Measurements from ENCODE around the gene TSPEAR. TPM values are rescaled to one million over a fixed set of nuclear protein-coding genes. Genes with fewer than 3 reads are reported as not detected.
"Not testable (repeated sequence)": the region's sequence is repeated elsewhere in the genome, so short reads cannot be mapped to it uniquely, and the experiment has no call there.

TSPEAR gene
- polyA plus RNA-seq, 5 donors = 2.0 to 4.4 (median 3.0) TPM

- no peak for DNase-seq
These were observed 80.9 kb downstream of the TSPEAR start for GRCh38 chr21:44630440-44630839.

- DNase-seq = no peak
These were observed 82.5 kb downstream of the TSPEAR start for GRCh38 chr21:44628707-44629391.

DNA sequence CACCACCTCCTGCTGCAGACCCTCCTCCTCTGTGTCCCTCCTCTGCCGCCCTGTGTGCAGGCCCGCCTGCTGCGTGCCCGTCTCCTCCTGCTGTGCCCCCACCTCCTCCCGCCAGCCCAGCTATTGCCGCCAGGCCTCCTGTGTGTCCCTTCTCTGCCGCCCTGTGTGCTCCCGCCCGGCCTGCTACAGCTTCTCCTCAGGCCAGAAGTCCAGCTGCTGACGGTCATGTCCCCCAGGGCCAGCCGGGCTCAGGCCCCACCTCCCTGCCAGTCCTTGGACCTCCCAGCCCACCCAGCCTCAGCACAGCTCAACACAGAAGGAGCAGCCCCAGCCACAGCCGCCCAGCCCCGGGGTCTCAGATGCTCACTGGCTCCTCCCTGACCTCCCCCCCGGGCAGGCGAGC is 83.5 kb downstream of the TSPEAR start:
- DNase-seq = not testable (repeated sequence)

DNA sequence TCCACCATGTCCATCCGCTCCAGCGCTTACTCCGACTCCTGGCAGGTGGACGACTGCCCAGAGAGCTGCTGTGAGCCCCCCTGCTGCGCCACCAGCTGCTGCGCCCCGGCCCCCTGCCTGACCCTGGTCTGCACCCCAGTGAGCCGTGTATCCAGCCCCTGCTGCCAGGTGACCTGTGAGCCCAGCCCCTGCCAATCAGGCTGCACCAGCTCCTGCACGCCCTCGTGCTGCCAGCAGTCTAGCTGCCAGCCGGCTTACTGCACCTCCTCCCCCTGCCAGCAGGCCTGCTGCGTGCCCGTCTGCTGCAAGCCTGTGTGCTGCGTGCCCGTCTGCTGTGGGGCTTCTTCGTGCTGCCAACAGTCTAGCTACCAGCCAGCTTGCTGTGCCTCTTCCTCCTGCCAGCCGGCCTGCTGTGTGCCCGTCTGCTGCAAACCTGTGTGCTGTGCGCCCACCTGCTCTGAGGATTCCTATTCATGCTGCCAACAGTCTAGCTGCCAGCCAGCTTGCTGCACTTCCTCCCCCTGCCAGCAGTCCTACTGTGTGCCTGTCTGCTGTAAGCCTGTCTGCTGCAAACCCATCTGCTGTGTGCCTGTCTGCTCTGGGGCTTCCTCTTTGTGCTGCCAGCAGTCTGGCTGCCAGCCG is 84.1 kb downstream of the TSPEAR start:
- DNase-seq = not testable (repeated sequence)

- no peak for DNase-seq
These were observed 84.7 kb downstream of the TSPEAR start, which contains the start of gene KRTAP10-9 for GRCh38 chr21:44626673-44627143. Gene KRTAP10-9 (plus strand): TSS chr21:44627093. CDS start chr21:44627172, 79 bp downstream.

- DNase-seq = no peak
These were observed 85.1 kb downstream of the TSPEAR start for GRCh38 chr21:44626262-44626661.

DNA sequence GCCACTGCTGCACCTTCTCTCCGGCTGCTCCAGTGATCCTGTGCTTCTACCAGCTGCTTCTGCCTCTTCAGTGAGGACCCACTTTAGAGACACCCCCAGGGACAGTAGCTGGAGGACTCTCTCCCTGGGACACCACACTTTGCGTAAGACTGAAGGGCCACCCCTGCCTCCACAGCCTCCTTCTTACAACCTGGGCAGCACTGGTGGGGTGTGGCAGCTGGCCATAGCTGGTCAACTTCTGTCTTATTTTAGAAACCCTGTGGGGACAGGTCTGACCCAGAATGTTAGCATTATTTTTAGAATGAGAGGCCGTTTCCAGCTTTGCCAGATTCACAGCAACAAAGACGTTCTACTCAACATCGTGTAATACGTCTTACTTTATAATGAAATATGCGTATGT is 85.6 kb downstream of the TSPEAR start:
- no peak for DNase-seq

DNA sequence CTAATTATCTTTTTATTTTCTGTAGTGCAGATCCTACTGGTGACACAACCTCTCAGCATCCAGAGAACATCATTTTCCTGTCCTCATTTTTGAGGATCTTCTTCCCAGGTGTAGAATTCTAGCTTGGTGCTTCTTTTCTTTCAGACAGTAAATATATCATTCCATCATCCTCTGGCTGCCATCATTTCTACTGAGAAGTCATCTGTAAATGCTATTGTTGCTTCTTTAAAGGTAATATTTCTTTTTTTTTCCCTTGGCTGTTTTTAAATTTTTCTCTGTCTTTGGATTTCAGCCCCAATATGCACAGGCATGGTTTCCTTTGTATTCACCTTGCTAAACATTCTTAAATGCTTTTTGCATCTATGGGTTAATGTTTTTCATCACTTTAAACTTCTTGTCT is 87.8 kb downstream of the TSPEAR start:
- no peak for DNase-seq

DNA sequence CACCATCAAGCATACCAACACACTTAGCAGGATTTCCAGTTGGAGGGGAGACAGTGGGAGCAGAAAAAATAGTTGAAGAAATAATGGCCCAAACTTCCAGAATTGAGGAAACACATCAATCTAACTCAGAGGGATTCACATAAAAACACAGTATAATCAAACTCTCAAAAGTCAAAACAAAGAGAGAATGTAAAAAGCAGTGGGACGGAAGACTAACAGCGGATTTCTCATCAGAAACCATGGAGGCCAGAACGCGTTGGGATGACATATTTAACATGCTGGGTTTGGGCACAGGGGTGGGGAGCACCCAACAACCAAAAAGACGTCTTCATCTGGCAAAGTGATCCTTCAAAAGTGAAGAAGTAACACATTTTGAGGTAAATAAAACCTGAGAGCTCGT is 91.5 kb downstream of the TSPEAR start:
- no peak for DNase-seq

DNA sequence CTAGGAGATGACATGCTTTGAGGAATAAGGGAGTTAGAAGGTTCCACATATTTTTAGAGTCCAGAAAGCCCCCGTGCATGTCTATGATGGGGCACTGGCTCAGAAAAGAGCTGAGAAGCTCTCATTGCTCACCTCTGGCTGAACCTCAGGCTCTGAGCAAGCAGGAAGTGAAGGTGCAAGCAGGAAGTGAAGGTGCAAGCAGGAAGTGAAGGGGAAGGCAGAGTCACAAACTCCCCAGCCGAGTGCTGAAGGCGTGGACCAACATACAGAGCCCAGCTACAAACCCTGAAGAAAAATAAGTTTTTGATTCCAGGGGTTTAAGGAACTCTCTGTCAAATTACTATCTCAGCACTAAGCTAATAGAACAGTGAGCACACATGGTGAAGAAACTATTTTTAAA is 92.5 kb downstream of the TSPEAR start:
- DNase-seq = no peak

- no peak for DNase-seq
These were observed 92.9 kb downstream of the TSPEAR start for GRCh38 chr21:44618504-44618903.

DNA sequence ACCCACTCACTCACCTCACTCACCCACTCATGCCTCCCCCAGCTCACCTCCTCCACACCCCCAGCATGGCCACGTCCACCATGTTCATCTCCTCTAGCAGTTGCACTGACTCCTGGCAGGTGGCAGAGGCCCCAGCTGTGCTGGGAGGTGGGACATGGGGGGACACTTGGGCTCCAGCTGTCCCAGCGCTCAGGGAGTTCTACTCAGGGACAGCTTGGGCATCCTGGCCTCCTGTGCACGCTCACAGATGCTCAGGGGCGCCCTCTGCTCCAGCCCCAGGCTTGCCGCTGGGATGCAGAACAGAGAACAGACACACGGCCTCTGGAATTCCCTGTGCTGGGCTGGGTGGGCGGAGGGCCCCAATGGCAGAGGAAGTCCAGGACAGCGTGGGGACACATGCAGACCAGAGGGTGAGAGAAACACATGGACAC is 94.3 kb downstream of the TSPEAR start:
- no peak for DNase-seq

DNA sequence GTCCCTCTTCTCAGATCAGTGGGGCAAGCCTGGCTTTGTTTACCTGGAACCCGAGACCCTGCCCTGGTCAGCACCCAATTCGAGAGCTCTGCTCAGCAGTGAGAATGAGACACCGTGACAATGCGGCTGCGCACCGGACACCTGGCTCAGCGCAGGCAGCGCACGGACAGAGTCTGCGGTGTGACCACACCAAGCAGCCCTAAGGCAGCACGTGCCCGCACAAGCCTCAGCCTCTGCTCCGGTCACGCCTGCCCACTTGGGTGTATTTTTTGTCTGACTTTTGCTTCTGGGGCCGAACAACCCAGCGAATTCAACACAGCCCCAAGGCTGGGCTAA is 94.8 kb downstream of the TSPEAR start:
- DNase-seq = no peak

GRCh38 chr21:44615911-44616590 is 95.3 kb downstream of the TSPEAR start:
- DNase-seq = no peak

- no peak for DNase-seq
These were observed 95.9 kb downstream of the TSPEAR start for GRCh38 chr21:44615466-44615865.

DNA sequence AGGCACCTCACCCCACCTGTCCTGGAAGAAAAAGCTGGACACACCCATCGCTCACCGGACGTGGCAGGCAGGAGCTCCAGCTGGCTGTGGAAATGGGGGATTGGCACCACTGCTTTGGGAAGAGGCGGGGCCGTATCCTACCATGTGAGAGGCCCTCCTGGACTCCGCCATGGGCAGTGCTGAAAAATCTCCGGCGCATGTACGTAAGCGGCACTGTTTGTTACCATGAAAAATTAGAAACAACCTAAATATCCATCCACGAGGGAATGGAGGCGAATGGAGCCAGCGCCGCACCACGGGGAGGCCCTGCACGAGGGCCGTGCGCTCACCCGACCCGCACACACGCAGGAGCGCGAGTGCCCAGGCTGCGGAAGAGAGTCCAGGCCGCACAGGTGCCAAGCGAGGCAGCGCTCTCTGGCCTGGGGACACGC is 96.4 kb downstream of the TSPEAR start:
- DNase-seq = no peak

DNA sequence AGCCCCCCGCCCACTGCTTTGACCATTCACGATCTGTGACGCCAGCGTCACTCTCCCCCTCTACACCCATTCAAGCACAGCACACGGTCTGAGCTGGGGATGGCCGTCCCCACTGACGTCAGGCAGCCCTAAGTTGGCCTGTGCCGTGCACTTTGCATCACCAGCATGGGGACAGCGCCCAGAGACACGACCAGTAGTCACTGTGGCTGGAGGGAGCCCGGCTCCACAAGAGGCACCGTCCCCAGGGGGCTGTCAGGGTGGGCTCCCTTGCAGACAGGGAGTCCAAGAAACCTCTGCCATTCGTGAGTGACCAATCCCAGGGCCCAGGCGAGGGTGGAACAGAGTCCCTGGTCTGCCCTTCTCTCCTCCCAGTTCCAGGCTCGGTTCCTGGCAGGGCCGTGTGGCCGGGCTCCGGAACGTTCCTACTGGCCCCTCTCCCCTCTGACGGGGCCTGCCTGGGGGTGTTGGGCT is 97.2 kb downstream of the TSPEAR start:
- DNase-seq = no peak

- no peak for DNase-seq
These were observed 97.8 kb downstream of the TSPEAR start for GRCh38 chr21:44613386-44614155.

DNA sequence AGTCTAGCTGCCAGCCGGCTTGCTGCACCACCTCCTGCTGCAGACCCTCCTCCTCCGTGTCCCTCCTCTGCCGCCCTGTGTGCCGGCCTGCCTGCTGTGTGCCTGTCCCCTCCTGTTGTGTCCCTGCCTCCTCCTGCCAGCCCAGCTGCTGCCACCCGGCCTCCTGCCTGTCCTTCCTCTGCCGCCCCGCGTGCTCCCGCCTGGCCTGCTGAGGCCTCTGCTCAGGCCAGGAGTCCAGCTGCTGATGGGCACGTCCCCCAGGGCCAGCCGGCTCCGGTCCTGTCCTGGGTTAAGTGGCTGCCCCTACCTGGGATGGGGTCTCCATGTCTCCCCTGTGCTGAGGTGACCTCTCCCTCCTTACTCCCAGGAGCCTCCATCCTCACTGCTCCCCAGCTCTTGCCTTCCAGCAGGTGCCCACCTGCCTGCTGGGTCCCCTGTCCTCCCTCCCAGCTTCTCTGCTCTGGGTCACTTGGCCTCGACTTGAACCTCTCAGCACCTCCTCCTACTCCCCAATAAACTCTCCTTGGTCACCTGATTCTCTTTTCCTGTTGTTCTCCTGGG is 98.6 kb downstream of the TSPEAR start:
- DNase-seq = no peak

DNA sequence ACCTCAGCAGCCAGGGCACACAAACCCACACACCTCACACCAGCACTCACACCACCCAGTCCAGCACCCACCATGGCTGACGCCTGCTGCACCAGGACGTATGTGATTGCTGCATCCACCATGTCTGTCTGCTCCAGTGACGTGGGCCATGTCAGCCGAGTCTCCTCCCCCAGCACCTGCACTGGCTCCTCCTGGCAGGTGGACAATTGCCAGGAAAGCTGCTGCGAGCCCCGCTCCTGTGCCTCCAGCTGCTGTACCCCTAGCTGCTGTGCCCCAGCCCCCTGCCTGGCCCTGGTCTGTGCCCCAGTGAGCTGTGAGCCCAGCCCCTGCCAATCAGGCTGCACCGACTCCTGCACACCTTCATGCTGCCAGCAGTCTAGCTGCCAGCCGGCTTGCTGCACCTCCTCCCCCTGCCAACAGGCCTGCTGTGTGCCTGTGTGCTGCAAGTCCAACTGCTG is 99.3 kb downstream of the TSPEAR start, which contains the start of gene KRTAP10-8:
Gene KRTAP10-8 (plus strand): TSS at position 51 of the 458 bp plus-strand sequence. CDS start 22 bp downstream, at position 73.
- no peak for DNase-seq

DNA sequence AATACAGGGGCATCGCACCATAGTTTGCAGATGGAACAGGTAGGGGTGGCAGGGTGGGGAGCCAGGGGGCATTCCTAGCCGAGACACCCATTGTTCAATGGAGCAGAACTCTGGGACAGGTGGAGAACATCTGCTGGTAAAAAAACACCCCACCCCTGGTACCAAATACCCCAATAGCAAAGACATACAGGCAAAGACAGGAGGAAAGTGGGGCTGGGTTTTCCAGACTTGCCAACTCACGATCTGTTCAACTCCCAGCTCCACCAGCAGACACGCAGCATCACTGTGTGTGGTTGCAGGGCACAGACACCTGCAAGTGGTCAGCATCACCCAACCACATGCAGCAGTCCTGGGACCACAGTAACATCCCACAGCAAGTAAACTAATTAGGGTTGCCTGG is 99.8 kb downstream of the TSPEAR start:
- DNase-seq = no peak

All from right lung (tissue), 5 donors.